Bronchial epithelial cell (primary cell): Measurements from ENCODE around the gene MMP14. TPM values are rescaled to one million over a fixed set of nuclear protein-coding genes. Genes with fewer than 3 reads are reported as not detected.

ENCODE experiments used
- DNase-seq: peaks from one replicate; pipeline ENCODE4 v3.0.0-alpha.2; 2010; ENCODE audit warnings: low read depth
- FAIRE-seq: peaks from 2 replicates; lab custom pipeline; 2011; peaks lifted over from hg19 to GRCh38; lab: Jason Lieb, UNC
- H3K27me3 ChIP-seq: 2 replicates; pipeline ENCODE4 v1.5.1; 2011; ENCODE audit warnings: low read length; ENCODE audit not compliant: control insufficient read depth, insufficient read depth
- H3K36me3 ChIP-seq: 2 replicates; pipeline ENCODE4 v1.5.1; 2011; ENCODE audit warnings: low read length; ENCODE audit not compliant: control insufficient read depth, insufficient read depth
- H3K4me3 ChIP-seq: 2 replicates; pipeline ENCODE4 v1.5.1; 2011; ENCODE audit warnings: mild to moderate bottlenecking, low read depth, low read length, control low read depth
- CTCF ChIP-seq: IDR thresholded peaks from 2 replicates; pipeline ENCODE4 v1.5.1; 2011; ENCODE audit warnings: mild to moderate bottlenecking, moderate library complexity, low read length, control low read depth, inconsistent platforms; ENCODE audit not compliant: insufficient read depth, severe bottlenecking
- total RNA-seq: library from RNA; depleted of rRNA; stranded (reverse); fragments of >200 nt; gene quantifications from 2 replicates; pipeline ENCODE4 v1.2.1, GENCODE V29; 2014

Gene MMP14
- total RNA-seq, 1 donor from 2014 or later: 126 TPM

- no peaks in the 10 kb centered on the region for H3K27me3 ChIP-seq
- H3K36me3 ChIP-seq: peaks cover 55% of the 10 kb centered on the region
- H3K4me3 ChIP-seq: no peak overlapping the region
- no peak for DNase-seq
- TF ChIP-seq CTCF: no peak
- FAIRE-seq: no peak
Observed at GRCh38 chr14:22841769-22842168, 5.4 kb downstream of the MMP14 start.

- Histone ChIP-seq H3K4me3 (no peak overlapping the region), H3K27me3 (no peaks in the 10 kb centered on the region), H3K36me3 (peaks cover 58% of the 10 kb centered on the region)
- DNase-seq (no peak), FAIRE-seq (no peak)
- TF ChIP-seq CTCF: no peak
Observed at GRCh38 chr14:22842211-22843122, 6.1 kb downstream of the MMP14 start.

GRCh38 chr14:22843123-22843925, 6.9 kb downstream of the MMP14 start:
- DNase-seq: no peak
- no peak for FAIRE-seq
- H3K36me3 ChIP-seq: peaks cover 58% of the 10 kb centered on the region

GRCh38 chr14:22844221-22845102, 8.1 kb downstream of the MMP14 start:
- FAIRE-seq (no peak), DNase-seq (no peak)
- Histone ChIP-seq H3K36me3 (peaks cover 58% of the 10 kb centered on the region), H3K27me3 (no peaks in the 10 kb centered on the region), H3K4me3 (no peak overlapping the region)
- no peak for TF ChIP-seq CTCF

More at GRCh38 chr14:22843123-22843925, 6.9 kb downstream of the MMP14 start:
- TF ChIP-seq CTCF: no peak
- Histone ChIP-seq H3K4me3 (no peak overlapping the region), H3K27me3 (no peaks in the 10 kb centered on the region)

GRCh38 chr14:22845103-22845394, 8.7 kb downstream of the MMP14 start:
- FAIRE-seq (no peak), DNase-seq (no peak)
- TF ChIP-seq CTCF: no peak
- Histone ChIP-seq H3K4me3 (no peak overlapping the region), H3K27me3 (no peaks in the 10 kb centered on the region), H3K36me3 (peaks cover 57% of the 10 kb centered on the region)
